HL-60 (cell line): Measurements from ENCODE around the gene KISS1R.

Experiments
- GABPA ChIP-seq: IDR thresholded peaks from 2 replicates; pipeline ENCODE4 v1.6.1; 2012; ENCODE audit warnings: low read depth
- POLR2AphosphoS5 ChIP-seq: IDR thresholded peaks from 2 replicates; pipeline ENCODE4 v1.6.1; 2012; ENCODE audit warnings: low read depth
- TF ChIP-seq, protein P1 (sequence below): IDR thresholded peaks from one replicate; pipeline ENCODE4 v1.5.1; 2011; ENCODE audit warnings: low read length, control low read depth, inconsistent platforms; ENCODE audit not compliant: insufficient read depth
- TF ChIP-seq, protein P2 (sequence below): IDR thresholded peaks from 2 replicates; pipeline ENCODE4 v1.6.1; 2012; ENCODE audit warnings: low read depth; ENCODE audit not compliant: insufficient replicate concordance

DNA sequence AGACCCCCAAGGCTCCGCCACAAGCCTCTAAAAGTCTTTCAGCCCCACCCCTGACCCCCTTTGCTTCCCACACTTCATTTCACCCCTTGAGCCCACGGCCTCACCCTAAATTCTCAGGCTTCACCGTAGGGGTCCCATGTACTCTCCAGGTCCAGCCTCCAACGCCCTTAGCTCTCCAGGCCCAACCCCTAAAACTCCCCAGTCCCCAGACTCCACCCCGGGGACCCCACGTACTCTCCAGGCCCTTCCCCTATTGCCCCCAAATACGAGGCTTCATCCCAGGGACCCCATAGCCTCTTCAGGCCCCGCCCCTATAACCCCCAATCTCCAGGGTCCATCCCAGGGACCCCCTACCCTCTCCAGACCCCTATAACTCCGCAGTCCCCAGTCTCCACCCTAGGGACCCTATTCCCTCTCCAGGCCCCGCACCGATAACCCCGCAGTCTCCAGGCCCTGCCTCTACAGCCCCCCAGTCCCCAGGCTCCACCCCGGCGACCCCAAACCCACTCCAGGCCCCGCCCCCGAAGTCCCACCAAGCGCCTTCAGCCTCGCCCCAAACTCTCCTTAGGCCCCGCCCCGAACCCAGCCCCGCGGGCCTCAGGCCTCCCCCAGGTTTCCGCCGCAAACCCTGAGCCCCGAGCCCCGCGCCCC is 24.8 kb upstream of the KISS1R start:
- TF ChIP-seq, protein P1, sequence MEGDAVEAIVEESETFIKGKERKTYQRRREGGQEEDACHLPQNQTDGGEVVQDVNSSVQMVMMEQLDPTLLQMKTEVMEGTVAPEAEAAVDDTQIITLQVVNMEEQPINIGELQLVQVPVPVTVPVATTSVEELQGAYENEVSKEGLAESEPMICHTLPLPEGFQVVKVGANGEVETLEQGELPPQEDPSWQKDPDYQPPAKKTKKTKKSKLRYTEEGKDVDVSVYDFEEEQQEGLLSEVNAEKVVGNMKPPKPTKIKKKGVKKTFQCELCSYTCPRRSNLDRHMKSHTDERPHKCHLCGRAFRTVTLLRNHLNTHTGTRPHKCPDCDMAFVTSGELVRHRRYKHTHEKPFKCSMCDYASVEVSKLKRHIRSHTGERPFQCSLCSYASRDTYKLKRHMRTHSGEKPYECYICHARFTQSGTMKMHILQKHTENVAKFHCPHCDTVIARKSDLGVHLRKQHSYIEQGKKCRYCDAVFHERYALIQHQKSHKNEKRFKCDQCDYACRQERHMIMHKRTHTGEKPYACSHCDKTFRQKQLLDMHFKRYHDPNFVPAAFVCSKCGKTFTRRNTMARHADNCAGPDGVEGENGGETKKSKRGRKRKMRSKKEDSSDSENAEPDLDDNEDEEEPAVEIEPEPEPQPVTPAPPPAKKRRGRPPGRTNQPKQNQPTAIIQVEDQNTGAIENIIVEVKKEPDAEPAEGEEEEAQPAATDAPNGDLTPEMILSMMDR: no peak
- TF ChIP-seq, protein P2, sequence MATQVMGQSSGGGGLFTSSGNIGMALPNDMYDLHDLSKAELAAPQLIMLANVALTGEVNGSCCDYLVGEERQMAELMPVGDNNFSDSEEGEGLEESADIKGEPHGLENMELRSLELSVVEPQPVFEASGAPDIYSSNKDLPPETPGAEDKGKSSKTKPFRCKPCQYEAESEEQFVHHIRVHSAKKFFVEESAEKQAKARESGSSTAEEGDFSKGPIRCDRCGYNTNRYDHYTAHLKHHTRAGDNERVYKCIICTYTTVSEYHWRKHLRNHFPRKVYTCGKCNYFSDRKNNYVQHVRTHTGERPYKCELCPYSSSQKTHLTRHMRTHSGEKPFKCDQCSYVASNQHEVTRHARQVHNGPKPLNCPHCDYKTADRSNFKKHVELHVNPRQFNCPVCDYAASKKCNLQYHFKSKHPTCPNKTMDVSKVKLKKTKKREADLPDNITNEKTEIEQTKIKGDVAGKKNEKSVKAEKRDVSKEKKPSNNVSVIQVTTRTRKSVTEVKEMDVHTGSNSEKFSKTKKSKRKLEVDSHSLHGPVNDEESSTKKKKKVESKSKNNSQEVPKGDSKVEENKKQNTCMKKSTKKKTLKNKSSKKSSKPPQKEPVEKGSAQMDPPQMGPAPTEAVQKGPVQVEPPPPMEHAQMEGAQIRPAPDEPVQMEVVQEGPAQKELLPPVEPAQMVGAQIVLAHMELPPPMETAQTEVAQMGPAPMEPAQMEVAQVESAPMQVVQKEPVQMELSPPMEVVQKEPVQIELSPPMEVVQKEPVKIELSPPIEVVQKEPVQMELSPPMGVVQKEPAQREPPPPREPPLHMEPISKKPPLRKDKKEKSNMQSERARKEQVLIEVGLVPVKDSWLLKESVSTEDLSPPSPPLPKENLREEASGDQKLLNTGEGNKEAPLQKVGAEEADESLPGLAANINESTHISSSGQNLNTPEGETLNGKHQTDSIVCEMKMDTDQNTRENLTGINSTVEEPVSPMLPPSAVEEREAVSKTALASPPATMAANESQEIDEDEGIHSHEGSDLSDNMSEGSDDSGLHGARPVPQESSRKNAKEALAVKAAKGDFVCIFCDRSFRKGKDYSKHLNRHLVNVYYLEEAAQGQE: no peak
- TF ChIP-seq GABPA: no peak
- no peak for TF ChIP-seq POLR2AphosphoS5
